ENCODE data around the gene DYRK1A. TPM values are rescaled to one million over a fixed set of nuclear protein-coding genes. Genes with fewer than 3 reads are reported as not detected.

The DYRK1A gene
- polyA plus RNA-seq, 1 donor from 2014 or later, result 94.8 TPM

DNA sequence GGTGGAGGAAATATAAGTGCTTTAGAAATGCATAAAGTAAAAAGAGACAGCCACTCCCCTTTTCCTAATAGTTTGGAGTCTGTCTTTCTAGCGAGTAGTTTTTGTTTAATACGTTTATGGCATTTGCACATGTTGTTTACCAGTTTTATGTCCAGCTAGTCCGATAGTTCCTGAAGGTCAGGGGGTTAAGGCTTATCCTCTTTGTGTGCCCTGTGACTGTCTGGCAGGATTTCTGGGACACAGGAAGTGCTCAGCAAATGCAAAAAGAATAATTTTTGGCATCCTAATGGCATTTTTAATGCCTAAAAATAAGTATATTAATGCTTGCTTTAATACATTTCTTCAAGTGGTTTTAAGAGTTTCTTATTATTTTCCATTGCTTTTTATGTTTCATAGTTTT lies 58.4 kb downstream of the DYRK1A start:
- H4K20me1 ChIP-seq (ENCODE audit: insufficient read depth), result no peaks in the 10 kb centered on the region
- H3K27ac ChIP-seq (ENCODE audit: low read length), result no peak overlapping the region
- H3K9me3 ChIP-seq (ENCODE audit: low read length), result no peaks in the 10 kb centered on the region
- no peak overlapping the region for H3K9ac ChIP-seq (ENCODE audit: low read length)
- no peaks in the 10 kb centered on the region for H3K9me2 ChIP-seq (ENCODE audit: insufficient read depth, low read length)
- H3F3A ChIP-seq (ENCODE audit: insufficient read depth, low read length, poor library complexity, severe bottlenecking), result no peaks in the 10 kb centered on the region
- peaks cover 76% of the 10 kb centered on the region for H3K79me2 ChIP-seq (replicated peaks; ENCODE audit: insufficient read depth, low read length)
- TF ChIP-seq POLR2AphosphoS5 (IDR thresholded peaks at IDR 0.05), result no peak
- TF ChIP-seq TAF1 (IDR thresholded peaks at IDR 0.05; ENCODE audit: low read depth), result no peak
- no peak for TF ChIP-seq SMC3 (conservative IDR thresholded peaks at IDR 0.05; ENCODE audit: poor library complexity)
- TF ChIP-seq, protein P1, sequence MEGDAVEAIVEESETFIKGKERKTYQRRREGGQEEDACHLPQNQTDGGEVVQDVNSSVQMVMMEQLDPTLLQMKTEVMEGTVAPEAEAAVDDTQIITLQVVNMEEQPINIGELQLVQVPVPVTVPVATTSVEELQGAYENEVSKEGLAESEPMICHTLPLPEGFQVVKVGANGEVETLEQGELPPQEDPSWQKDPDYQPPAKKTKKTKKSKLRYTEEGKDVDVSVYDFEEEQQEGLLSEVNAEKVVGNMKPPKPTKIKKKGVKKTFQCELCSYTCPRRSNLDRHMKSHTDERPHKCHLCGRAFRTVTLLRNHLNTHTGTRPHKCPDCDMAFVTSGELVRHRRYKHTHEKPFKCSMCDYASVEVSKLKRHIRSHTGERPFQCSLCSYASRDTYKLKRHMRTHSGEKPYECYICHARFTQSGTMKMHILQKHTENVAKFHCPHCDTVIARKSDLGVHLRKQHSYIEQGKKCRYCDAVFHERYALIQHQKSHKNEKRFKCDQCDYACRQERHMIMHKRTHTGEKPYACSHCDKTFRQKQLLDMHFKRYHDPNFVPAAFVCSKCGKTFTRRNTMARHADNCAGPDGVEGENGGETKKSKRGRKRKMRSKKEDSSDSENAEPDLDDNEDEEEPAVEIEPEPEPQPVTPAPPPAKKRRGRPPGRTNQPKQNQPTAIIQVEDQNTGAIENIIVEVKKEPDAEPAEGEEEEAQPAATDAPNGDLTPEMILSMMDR (IDR thresholded peaks at IDR 0.05; ENCODE audit: poor library complexity, severe bottlenecking), result no peak
- no peak for TF ChIP-seq REST (IDR thresholded peaks at IDR 0.05; ENCODE audit: borderline replicate concordance)
- no peak for TF ChIP-seq RAD21 (conservative IDR thresholded peaks at IDR 0.05)
- TF ChIP-seq EP300 (conservative IDR thresholded peaks at IDR 0.05; ENCODE audit: poor library complexity, severe bottlenecking), result no peak
- TF ChIP-seq EZH2 (IDR thresholded peaks at IDR 0.05; ENCODE audit: borderline replicate concordance, insufficient read depth, low read length, poor library complexity, severe bottlenecking), result no peak
- no peak for TF ChIP-seq MXI1 (conservative IDR thresholded peaks at IDR 0.05; ENCODE audit: poor library complexity, severe bottlenecking)
- H3K36me3 ChIP-seq (ENCODE audit: insufficient read depth, low read length), result peaks cover 5% of the 10 kb centered on the region
- no peak overlapping the region for H3K4me2 ChIP-seq (ENCODE audit: low read length)
- H3K4me3 ChIP-seq (ENCODE audit: low read length), result no peak overlapping the region
- no peak overlapping the region for H2AFZ ChIP-seq (ENCODE audit: low read depth, low read length)
- no peaks in the 10 kb centered on the region for H3K27me3 ChIP-seq (ENCODE audit: insufficient read depth, low read depth, low read length)

DNA sequence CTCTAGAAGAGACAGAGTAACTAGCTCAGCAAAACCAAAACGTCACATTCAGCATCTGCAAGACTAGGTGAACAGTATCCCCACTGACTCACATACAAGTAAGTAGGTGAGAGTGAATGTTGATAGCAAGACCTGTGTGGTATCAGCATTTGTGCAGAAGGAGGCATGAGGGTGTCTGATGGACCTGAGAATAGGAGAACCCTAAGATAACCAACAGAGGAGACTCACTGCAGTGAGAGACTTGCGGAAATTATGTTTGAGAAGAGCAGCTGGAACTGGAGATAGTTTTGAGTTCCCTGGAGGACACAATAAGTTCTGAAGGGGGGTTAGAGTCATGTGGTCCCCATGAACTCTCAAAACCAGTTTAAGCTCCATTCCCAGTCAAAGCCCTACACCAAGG lies 59.1 kb downstream of the DYRK1A start:
- H3K9me3 ChIP-seq (ENCODE audit: low read length), result no peaks in the 10 kb centered on the region
- no peaks in the 10 kb centered on the region for H3F3A ChIP-seq (ENCODE audit: insufficient read depth, low read length, poor library complexity, severe bottlenecking)
- H3K4me3 ChIP-seq (ENCODE audit: low read length), result no peak overlapping the region
- H3K9ac ChIP-seq (ENCODE audit: low read length), result no peak overlapping the region
- no peak overlapping the region for H3K4me2 ChIP-seq (ENCODE audit: low read length)
- peaks cover 5% of the 10 kb centered on the region for H3K36me3 ChIP-seq (ENCODE audit: insufficient read depth, low read length)
- H3K79me2 ChIP-seq (replicated peaks; ENCODE audit: insufficient read depth, low read length), result peaks cover 76% of the 10 kb centered on the region
- no peaks in the 10 kb centered on the region for H3K27me3 ChIP-seq (ENCODE audit: insufficient read depth, low read depth, low read length)
- H3K27ac ChIP-seq (ENCODE audit: low read length), result no peak overlapping the region
- no peaks in the 10 kb centered on the region for H3K9me2 ChIP-seq (ENCODE audit: insufficient read depth, low read length)
- no peak overlapping the region for H2AFZ ChIP-seq (ENCODE audit: low read depth, low read length)
- H4K20me1 ChIP-seq (ENCODE audit: insufficient read depth), result no peaks in the 10 kb centered on the region
- no peak for TF ChIP-seq EP300 (conservative IDR thresholded peaks at IDR 0.05; ENCODE audit: poor library complexity, severe bottlenecking)

DNA sequence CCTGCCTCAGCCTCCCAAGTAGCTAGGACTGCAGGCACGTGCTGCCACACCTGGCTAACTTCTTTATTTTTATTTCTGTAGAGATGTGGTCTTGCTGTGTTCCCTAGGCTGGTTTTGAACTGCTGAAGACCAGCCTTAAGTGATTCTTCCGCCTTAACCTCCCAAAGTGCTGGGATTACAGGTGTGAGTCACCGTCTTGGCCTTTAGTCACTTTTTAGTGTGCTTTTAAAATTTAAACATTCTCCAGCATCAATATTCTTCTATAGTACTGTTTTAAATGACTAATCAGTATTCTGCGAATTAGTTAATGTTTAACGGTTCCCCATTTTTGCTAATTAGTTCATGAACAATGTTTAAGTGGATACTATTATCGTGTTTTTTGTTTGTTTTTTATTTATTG lies 60.6 kb downstream of the DYRK1A start:
- no peaks in the 10 kb centered on the region for H3K9me2 ChIP-seq (ENCODE audit: insufficient read depth, low read length)
- no peaks in the 10 kb centered on the region for H4K20me1 ChIP-seq (ENCODE audit: insufficient read depth)
- no peak overlapping the region for H3K4me3 ChIP-seq (ENCODE audit: low read length)
- H3K4me2 ChIP-seq (ENCODE audit: low read length), result no peak overlapping the region
- H3F3A ChIP-seq (ENCODE audit: insufficient read depth, low read length, poor library complexity, severe bottlenecking), result no peaks in the 10 kb centered on the region
- H3K36me3 ChIP-seq (ENCODE audit: insufficient read depth, low read length), result peaks cover 5% of the 10 kb centered on the region
- no peaks in the 10 kb centered on the region for H3K27me3 ChIP-seq (ENCODE audit: insufficient read depth, low read depth, low read length)
- H3K27ac ChIP-seq (ENCODE audit: low read length), result no peak overlapping the region
- peaks cover 76% of the 10 kb centered on the region for H3K79me2 ChIP-seq (replicated peaks; ENCODE audit: insufficient read depth, low read length)
- H3K9me3 ChIP-seq (ENCODE audit: low read length), result no peaks in the 10 kb centered on the region
- no peak overlapping the region for H2AFZ ChIP-seq (ENCODE audit: low read depth, low read length)
- H3K9ac ChIP-seq (ENCODE audit: low read length), result no peak overlapping the region
- TF ChIP-seq, protein P1 (IDR thresholded peaks at IDR 0.05; ENCODE audit: poor library complexity, severe bottlenecking), result no peak
- no peak for TF ChIP-seq RAD21 (conservative IDR thresholded peaks at IDR 0.05)
- no peak for TF ChIP-seq MXI1 (conservative IDR thresholded peaks at IDR 0.05; ENCODE audit: poor library complexity, severe bottlenecking)
- no peak for TF ChIP-seq POLR2AphosphoS5 (IDR thresholded peaks at IDR 0.05)
- TF ChIP-seq REST (IDR thresholded peaks at IDR 0.05; ENCODE audit: borderline replicate concordance), result no peak
- no peak for TF ChIP-seq EZH2 (IDR thresholded peaks at IDR 0.05; ENCODE audit: borderline replicate concordance, insufficient read depth, low read length, poor library complexity, severe bottlenecking)
- no peak for TF ChIP-seq SMC3 (conservative IDR thresholded peaks at IDR 0.05; ENCODE audit: poor library complexity)
- TF ChIP-seq EP300 (conservative IDR thresholded peaks at IDR 0.05; ENCODE audit: poor library complexity, severe bottlenecking), result no peak
- no peak for TF ChIP-seq TAF1 (IDR thresholded peaks at IDR 0.05; ENCODE audit: low read depth)
